ENCODE measurements around the gene OR13H1. TPM values are rescaled to one million over a fixed set of nuclear protein-coding genes. Genes with fewer than 3 reads are reported as not detected.
"Not testable (repeated sequence)": the region's sequence is repeated elsewhere in the genome, so short reads cannot be mapped to it uniquely, and the experiment has no call there.

Gene OR13H1
- not detected for total RNA-seq

DNA sequence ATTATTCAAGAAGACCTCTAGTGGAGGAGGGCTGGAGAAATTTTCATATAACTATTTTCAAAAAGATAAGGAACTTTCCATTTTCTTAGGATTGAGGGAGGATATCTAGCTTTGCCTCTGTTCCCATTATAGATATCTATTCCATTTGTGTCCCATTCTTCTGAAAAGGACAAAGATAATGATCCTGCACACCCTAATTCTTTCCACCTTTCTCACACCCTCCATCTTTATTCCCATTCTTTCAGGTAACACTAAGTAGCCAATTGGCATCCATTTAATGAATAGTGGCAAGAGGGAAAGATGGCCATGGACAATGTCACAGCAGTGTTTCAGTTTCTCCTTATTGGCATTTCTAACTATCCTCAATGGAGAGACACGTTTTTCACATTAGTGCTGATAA is at the start of gene OR13H1:
Gene OR13H1, plus strand, starts transcription at position 301 of the 400 bp plus-strand sequence. Its CDS starts 0 bp downstream, at position 301.
- ATAC-seq, result no peak

DNA sequence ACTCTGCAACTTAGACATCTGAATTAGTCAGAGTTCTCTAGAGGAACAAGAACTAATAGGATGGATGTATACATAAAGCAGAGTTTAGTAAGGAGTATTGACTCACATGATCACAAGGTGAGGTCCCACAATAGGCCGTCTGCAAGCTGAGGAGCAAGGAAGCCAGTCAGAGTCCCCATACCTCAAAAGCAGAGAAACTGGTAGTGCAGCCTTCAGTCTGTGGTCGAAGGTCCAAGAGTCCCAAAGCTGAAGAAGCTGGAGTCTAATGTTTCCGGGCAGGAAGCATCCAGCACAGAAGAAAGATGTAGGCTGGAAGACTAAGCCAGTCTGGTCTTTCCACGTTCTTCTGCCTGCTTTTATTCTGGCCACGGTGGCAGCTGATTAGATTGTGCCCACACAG is 42.3 kb upstream of the OR13H1 start:
- ATAC-seq, result not testable (repeated sequence)

DNA sequence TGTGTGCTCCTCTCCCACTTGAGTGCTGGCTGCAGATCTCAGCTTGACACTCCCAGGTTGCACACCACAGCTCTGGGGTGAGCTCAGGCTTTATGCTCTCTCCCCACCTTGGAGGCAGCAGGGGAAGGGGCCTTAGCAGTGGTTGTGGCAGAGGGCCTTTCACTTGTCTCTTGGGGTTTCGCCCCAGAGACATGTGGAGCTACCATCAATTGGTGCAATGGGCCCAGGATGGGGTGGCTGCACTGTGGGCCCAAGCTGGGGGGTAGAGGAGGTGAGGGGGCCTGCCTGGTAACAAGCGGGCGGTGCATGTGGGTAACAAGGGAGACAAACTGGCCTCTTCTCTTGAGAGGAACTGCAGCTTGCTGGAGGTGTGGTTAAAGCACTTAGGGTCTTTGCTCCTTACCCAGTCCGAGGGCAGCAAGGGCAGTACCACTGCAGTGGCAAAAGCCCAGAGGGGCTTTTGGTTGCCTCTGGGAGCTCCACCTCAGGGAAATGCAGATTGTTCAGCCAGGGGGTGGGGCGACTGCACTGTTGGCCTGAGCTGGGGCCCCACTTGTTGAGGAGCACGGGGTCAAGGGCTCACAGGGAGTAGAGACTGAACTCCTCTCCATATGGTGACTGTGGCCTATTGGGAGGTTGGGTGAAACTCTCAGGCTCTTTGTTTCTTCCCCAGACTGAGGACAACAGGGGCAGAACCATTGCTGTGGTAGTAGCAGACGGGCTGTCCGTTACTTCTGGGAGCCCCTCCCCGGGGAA is 30.5 kb upstream of the OR13H1 start:
- no peak for ATAC-seq

- no peak for ATAC-seq
Measured at GRCh38 chrX:131521824-131522223, 22.1 kb upstream of the OR13H1 start.

- ATAC-seq, result no peak
Measured at GRCh38 chrX:131544218-131544617, 344 bp downstream of the OR13H1 start.

- ATAC-seq, result no peak
Measured at GRCh38 chrX:131549011-131549410, 5.1 kb downstream of the OR13H1 start.

DNA sequence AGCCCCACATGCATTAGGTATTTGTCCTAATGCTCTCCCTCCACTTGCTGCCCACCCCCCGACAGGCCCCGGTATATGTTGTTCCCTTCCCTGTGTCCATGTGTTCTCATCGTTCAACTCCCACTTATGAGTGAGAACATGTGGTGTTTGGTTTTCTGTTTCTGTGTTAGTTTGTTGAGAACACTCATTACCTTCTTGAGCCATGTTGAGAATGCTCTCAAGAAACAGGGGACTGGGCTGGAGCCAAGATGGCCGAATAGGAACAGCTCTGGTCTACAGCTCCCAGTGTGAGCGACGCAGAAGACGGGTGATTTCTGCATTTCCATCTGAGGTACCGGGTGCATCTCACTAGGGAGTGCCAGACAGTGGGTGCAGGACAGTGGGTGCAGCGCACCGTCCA is 8.6 kb downstream of the OR13H1 start:
- ATAC-seq, result not testable (repeated sequence)

DNA sequence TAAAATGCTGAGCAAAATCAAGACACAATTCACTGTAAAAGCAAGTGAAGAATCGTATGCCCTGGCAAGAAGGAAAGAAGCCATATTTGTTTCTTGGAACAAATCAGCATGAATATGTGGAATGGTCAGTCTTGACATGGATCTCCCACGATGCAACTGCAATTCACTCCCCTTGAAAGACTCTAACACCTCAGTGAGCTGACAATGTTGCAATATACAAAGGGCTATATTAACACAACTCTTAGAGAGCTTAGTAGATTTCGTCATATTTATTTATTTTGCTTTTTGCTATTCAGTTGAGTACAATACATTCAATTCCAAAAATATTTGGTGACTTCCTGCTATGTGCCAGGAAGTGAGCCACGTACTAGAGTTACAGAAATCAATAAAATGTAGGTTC is 14.7 kb downstream of the OR13H1 start:
- no peak for ATAC-seq

- ATAC-seq, result no peak
Measured at GRCh38 chrX:131564553-131565229, 20.8 kb downstream of the OR13H1 start.

- no peak for ATAC-seq
Measured at GRCh38 chrX:131565909-131566308, 22.0 kb downstream of the OR13H1 start.

- no peak for ATAC-seq
Measured at GRCh38 chrX:131571348-131571747, 27.5 kb downstream of the OR13H1 start.

DNA sequence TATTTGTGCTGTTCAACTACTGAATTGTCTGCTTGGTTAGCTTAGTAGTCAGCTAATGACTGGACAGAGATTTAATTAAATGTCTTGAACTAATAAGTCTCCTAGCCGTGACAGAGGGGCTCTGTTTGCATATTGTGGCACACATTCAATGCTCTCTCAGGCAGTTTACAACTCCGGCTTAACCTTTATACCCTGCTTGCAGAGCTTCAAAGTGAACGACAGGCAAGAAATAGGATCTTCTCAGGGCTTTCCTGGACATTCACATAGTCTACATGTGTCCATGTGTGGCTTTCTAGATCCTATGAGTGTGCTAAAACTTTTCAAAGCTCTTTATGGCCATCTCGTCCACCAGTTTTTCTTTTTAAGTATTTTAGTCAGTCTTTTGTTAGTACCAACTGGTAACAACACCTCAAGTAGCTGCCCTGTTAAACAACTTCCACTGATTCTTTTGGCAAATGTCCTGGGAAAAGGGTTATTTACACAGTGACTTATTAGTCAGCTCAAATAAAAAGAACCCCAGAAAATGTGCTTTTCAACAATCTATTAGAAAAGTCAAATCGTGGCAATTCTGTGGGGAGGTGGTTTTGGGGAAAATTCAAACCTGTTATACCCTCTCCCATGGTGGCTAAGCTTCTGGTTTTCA is 28.6 kb downstream of the OR13H1 start:
- ATAC-seq, result no peak

GRCh38 chrX:131577413-131577812 is 33.5 kb downstream of the OR13H1 start:
- no peak for ATAC-seq

DNA sequence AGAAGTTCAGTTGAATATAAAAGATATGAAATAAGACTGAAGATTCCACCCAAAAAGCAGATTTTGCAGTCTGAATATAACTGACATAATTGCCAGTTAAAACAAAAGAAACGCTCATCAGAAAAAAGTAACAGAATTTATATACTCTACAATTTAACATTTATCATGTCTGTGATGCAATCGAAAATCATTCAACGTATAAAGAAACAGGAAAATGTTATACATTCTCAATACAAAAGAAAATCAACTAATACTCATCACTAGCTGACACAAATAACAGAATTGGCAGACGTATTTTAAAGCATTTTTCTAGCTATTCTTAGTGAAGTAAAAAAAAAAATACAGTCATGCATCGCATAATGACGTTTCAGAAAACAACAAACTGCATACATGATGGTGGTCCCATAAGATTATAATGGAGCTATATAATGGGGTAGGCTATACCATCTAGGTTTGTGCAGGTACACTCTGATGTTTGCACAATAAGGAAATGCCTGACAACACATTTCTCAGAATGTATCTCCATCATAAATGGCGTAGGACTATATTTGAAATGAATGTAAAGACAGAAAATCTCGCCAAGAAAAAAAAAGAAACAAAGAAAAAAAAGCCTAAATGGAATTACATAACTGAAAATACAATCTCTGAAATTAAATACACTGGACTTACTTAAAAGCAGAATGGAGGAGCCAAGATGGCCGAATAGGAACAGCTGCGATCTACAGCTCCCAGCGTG is 34.3 kb downstream of the OR13H1 start:
- ATAC-seq, result no peak

GRCh38 chrX:131578735-131579367 is 35.0 kb downstream of the OR13H1 start:
- ATAC-seq, result not testable (repeated sequence)

GRCh38 chrX:131588995-131589394 is 45.1 kb downstream of the OR13H1 start:
- ATAC-seq, result no peak
